K562 (cell line): ENCODE measurements around the gene MBD6. TPM values are rescaled to one million over a fixed set of nuclear protein-coding genes. Genes with fewer than 3 reads are reported as not detected.

Source experiments
- CEBPG ChIP-seq, 3 experiments: fragments of 200-800 bp in 1 of 3; sonication (Bioruptor generic) in 1 of 3; sonication (generic) in 1 of 3; formaldehyde crosslinking in 1 of 3; IDR thresholded peaks in 2 of 3; conservative IDR thresholded peaks in 1 of 3; 2 replicates each; pipeline versions ENCODE4 v1.6.1 to v1.8.0; 2016 to 2022; ENCODE audit warnings: missing compliant biosample characterization in 2 of 3, missing genetic modification characterization in 2 of 3, mild to moderate bottlenecking in 1 of 3, missing genetic modification reagents in 1 of 3
- DIDO1 ChIP-seq: fragments of 450-650 bp; IDR thresholded peaks from 2 replicates; pipeline ENCODE4 v1.6.1; 2016; ENCODE audit warnings: low read depth, missing biosample characterization, missing genetic modification characterization
- E2F4 ChIP-seq: sonication (generic); formaldehyde crosslinking; IDR thresholded peaks from 2 replicates; pipeline ENCODE4 v1.8.0; 2022; ENCODE audit warnings: mild to moderate bottlenecking, low read depth, missing genetic modification reagents
- E2F6 ChIP-seq, 2 experiments: IDR thresholded peaks; 2 replicates each; pipeline ENCODE4 v1.6.1; 2011; ENCODE audit warnings: borderline replicate concordance in 1 of 2, control low read depth in 1 of 2, low read depth in 1 of 2, low read length in 1 of 2, mild to moderate bottlenecking in 1 of 2, mixed read lengths in 1 of 2, moderate library complexity in 1 of 2; ENCODE audit not compliant: insufficient read depth in 1 of 2, insufficient read length in 1 of 2, poor library complexity in 1 of 2, severe bottlenecking in 1 of 2; ENCODE audit errors: extremely low read depth in 1 of 2
- ETS2 ChIP-seq: IDR thresholded peaks from 2 replicates; pipeline ENCODE4 v1.6.1; 2016; ENCODE audit warnings: borderline replicate concordance, missing genetic modification characterization, mild to moderate bottlenecking, moderate library complexity, missing compliant biosample characterization; ENCODE audit not compliant: poor library complexity, severe bottlenecking
- HDAC6 ChIP-seq: IDR thresholded peaks from 2 replicates; pipeline ENCODE4 v1.6.1; 2012; ENCODE audit warnings: low read depth, mild to moderate bottlenecking, control low read depth, inconsistent platforms, low read length, moderate library complexity
- KDM4B ChIP-seq, 2 experiments: fragments of 450-650 bp in 1 of 2; sonication (generic) in 1 of 2; IDR thresholded peaks; 2 replicates each; pipeline ENCODE4 v1.6.1; 2016 to 2017; ENCODE audit warnings: borderline replicate concordance in 2 of 2, antibody characterized with exemption in 1 of 2, low read depth in 1 of 2, mild to moderate bottlenecking in 1 of 2
- NKRF ChIP-seq: fragments of 450-650 bp; IDR thresholded peaks from 2 replicates; pipeline ENCODE4 v1.6.1; 2016; ENCODE audit warnings: borderline replicate concordance
- OTX1 ChIP-seq: fragments of 450-650 bp; formaldehyde crosslinking; IDR thresholded peaks from 2 replicates; pipeline ENCODE4 v1.4.0; 2022; ENCODE audit warnings: mild to moderate bottlenecking
- SMAD1 ChIP-seq: fragments of 150-350 bp; IDR thresholded peaks from 2 replicates; pipeline ENCODE4 v1.6.1; 2014; ENCODE audit warnings: low read length, low read depth; ENCODE audit not compliant: partially characterized antibody
- SP1 ChIP-seq: sonication (generic); formaldehyde crosslinking; IDR thresholded peaks from 2 replicates; pipeline ENCODE4 v1.8.1; 2022; ENCODE audit warnings: mild to moderate bottlenecking, missing genetic modification reagents
- SUPT5H ChIP-seq: fragments of 450-650 bp; IDR thresholded peaks from 2 replicates; pipeline ENCODE4 v1.6.1; 2016
- XRCC4 ChIP-seq: IDR thresholded peaks from one replicate; pipeline ENCODE4 v1.6.1; 2011; ENCODE audit not compliant: insufficient read depth, insufficient read length; ENCODE audit errors: extremely low read depth
- ZBTB34 ChIP-seq: fragments of 250-450 bp; sonication (Bioruptor Pico); IDR thresholded peaks from 2 replicates; pipeline ENCODE4 v1.8.0; 2021; ENCODE audit warnings: mild to moderate bottlenecking, moderate library complexity
- ZNF124 ChIP-seq: sonication (generic); formaldehyde crosslinking; IDR thresholded peaks from 2 replicates; pipeline ENCODE4 v1.8.1; 2022; ENCODE audit warnings: missing genetic modification reagents
- ZNF561 ChIP-seq: fragments of 450-650 bp; formaldehyde crosslinking; conservative IDR thresholded peaks from 2 replicates; pipeline ENCODE4 v1.4.0; 2020; ENCODE audit warnings: mild to moderate bottlenecking, moderate library complexity
- ZNF740 ChIP-seq, 3 experiments: fragments of 200-800 bp in 1 of 3; sonication (Bioruptor generic) in 1 of 3; sonication (generic) in 1 of 3; formaldehyde crosslinking in 1 of 3; IDR thresholded peaks; 2 replicates each; pipeline versions ENCODE4 v1.6.1 to v1.8.0; 2016 to 2022; ENCODE audit warnings: mild to moderate bottlenecking in 2 of 3, missing compliant biosample characterization in 2 of 3, missing genetic modification characterization in 2 of 3, missing genetic modification reagents in 1 of 3
- polyA plus RNA-seq, 8 experiments: library from polyadenylated mRNA; depleted of rRNA in 4 of 8; stranded (reverse) in 5 of 8; unstranded in 3 of 8; fragments of >200 nt; fragmentation: Nextera tagmentation in 2 of 8; fragmentation: Illumina TruSeq in 1 of 8; extraction: Ambion mirVana in 2 of 8; extraction: Trizol in 1 of 8; gene quantifications; 2 replicates each; pipeline versions ENCODE4 v1.2.1 to v1.2.3, GENCODE V29; 2011 to 2014; ENCODE audit warnings: inconsistent platforms in 1 of 8, missing spikeins in 1 of 8
- total RNA-seq, 7 experiments: library from RNA; depleted of rRNA in 6 of 7; stranded (reverse); fragments of >200 nt in 6 of 7; fragmentation: Illumina TruSeq in 2 of 7; extraction: Trizol in 2 of 7; gene quantifications; 2 replicates each; pipeline versions ENCODE4 v1.2.1 to v1.2.3, GENCODE V29; 2011 to 2021; ENCODE audit warnings: low replicate concordance in 1 of 7

The MBD6 gene
- total and polyA plus RNA-seq, 9 of the 15 experiments (the other 6 are each of a cell fraction or from before 2014, with no cell fraction given): 2.0 to 54.8 (median 3.8) TPM

- peak in 1 of 2 experiments; percentile 24; a peak in 1 of 4 replicates for TF ChIP-seq KDM4B (IDR thresholded peaks at IDR 0.05; ENCODE audit: borderline replicate concordance in 2 of 2, low read depth in 1 of 2)
- TF ChIP-seq XRCC4: no peak
- TF ChIP-seq ZNF561 (CRISPR knock-in tag): no peak
- no peak for TF ChIP-seq DIDO1 (tag)
- TF ChIP-seq ZNF124 (CRISPR knock-in tag): no peak
- TF ChIP-seq ZNF740 (CRISPR knock-in tag; IDR thresholded peaks at IDR 0.05): peak; percentile 90
- peak in 1 of 2 experiments; percentile 95; a peak in 2 of 4 replicates for TF ChIP-seq ZNF740 (tag; IDR thresholded peaks at IDR 0.05)
- no peak for TF ChIP-seq ZBTB34 (CRISPR knock-in tag)
- no peak for TF ChIP-seq E2F4 (CRISPR knock-in tag)
- no peak for TF ChIP-seq ETS2 (tag)
- TF ChIP-seq E2F6 (IDR thresholded peaks at IDR 0.05; ENCODE audit: borderline replicate concordance in 1 of 2, extremely low read depth in 1 of 2, insufficient read depth in 1 of 2, insufficient read length in 1 of 2, low read depth in 1 of 2, low read length in 1 of 2, poor library complexity in 1 of 2, severe bottlenecking in 1 of 2): no peak
- TF ChIP-seq HDAC6: no peak
- no peak for TF ChIP-seq SMAD1
- TF ChIP-seq SP1 (CRISPR knock-in tag): peak; percentile 44; the same call in 1 of the 2 replicates
- TF ChIP-seq SUPT5H: peak; percentile 66
- TF ChIP-seq OTX1 (CRISPR knock-in tag): peak; percentile 61; the same call in 1 of the 2 replicates
- TF ChIP-seq NKRF: peak; percentile 65; the same call in 1 of the 2 replicates
- TF ChIP-seq CEBPG (CRISPR knock-in tag; IDR thresholded peaks at IDR 0.05): 0 out of 2 replicates have a peak, but pooled peaks have one; percentile 32
- peak; percentile 18 to 61; a peak in 2 of 4 replicates for TF ChIP-seq CEBPG (tag; conservative IDR thresholded peaks at IDR 0.05 in 1 of 2, IDR thresholded peaks at IDR 0.05 in 1 of 2)
These were observed 472 bp downstream of the MBD6 start (continued) for GRCh38 chr12:57522887-57523705.
